ENCODE data around the gene IL2RA. TPM values are rescaled to one million over a fixed set of nuclear protein-coding genes. Genes with fewer than 3 reads are reported as not detected.

Gene IL2RA
- polyA plus RNA-seq, 1 donor (not counting 4 experiments of a cell fraction or from before 2014, with no cell fraction given), result not detected

DNA sequence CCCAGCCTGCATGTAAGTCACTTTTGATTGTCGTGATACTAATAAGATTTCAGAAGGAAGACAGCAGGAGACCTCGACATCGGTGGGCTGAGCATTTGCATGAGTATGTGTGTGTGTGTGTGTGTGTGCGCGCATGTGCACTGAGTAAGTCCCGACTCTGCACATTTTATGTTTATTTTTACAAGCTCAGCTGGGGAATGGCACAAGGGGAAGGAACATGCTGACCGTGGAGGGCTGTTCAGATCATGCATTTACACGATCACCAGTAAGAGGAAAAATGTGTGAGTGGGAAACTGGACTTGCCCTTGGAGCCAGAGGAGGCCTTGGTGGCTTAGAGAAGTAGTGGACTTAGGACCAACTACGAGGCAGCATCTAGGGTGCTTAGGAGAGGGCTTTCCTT is 41.3 kb downstream of the IL2RA start:
- Histone ChIP-seq H4K20me1 (ENCODE audit: control insufficient read depth, extremely low read depth, insufficient read depth, low read length) (peaks cover 2% of the 10 kb centered on the region), H3K36me3 (ENCODE audit: control insufficient read depth in 2 of 2, extremely low read depth in 1 of 2, insufficient read depth in 2 of 2, low read length in 2 of 2) (no peaks in the 10 kb centered on the region), H3K4me1 (ENCODE audit: control insufficient read depth, extremely low read depth, insufficient read depth, low read length) (no peaks in the 10 kb centered on the region), H3K9ac (ENCODE audit: control insufficient read depth, extremely low read depth, insufficient read depth, low read length) (no peak overlapping the region), H3K27me3 (ENCODE audit: control insufficient read depth, extremely low read depth, insufficient read depth, low read length) (no peaks in the 10 kb centered on the region), H3K4me2 (ENCODE audit: control insufficient read depth, extremely low read depth, insufficient read depth, low read depth, low read length) (no peak overlapping the region), H3K4me3 (ENCODE audit: control insufficient read depth in 2 of 3, extremely low read depth in 1 of 3, insufficient read depth in 2 of 3, low read depth in 1 of 3, low read length in 3 of 3) (no peak overlapping the region), H2AFZ (ENCODE audit: control insufficient read depth, low read length) (no peak overlapping the region), H3K79me2 (ENCODE audit: control insufficient read depth, insufficient read depth, low read length) (no peaks in the 10 kb centered on the region), H3K27ac (ENCODE audit: control insufficient read depth, insufficient read depth, low read length) (no peak overlapping the region), H3K9me3 (ENCODE audit: control insufficient read depth, low read depth, low read length) (no peaks in the 10 kb centered on the region), H3K9me1 (ENCODE audit: control insufficient read depth, extremely low read depth, insufficient read depth, low read length) (no peaks in the 10 kb centered on the region)
- dilution Hi-C loops (cut with MboI; ENCODE audit: extremely low pct_ligation_motif_present, low sequenced_read_pairs), result no loop called here
- FAIRE-seq (no peak), DNase-seq (ENCODE audit: low read depth, low spot score) (no peak)
- no peak for TF ChIP-seq EZH2 (IDR thresholded peaks at IDR 0.05; ENCODE audit: low read length)
- TF ChIP-seq, protein P1, sequence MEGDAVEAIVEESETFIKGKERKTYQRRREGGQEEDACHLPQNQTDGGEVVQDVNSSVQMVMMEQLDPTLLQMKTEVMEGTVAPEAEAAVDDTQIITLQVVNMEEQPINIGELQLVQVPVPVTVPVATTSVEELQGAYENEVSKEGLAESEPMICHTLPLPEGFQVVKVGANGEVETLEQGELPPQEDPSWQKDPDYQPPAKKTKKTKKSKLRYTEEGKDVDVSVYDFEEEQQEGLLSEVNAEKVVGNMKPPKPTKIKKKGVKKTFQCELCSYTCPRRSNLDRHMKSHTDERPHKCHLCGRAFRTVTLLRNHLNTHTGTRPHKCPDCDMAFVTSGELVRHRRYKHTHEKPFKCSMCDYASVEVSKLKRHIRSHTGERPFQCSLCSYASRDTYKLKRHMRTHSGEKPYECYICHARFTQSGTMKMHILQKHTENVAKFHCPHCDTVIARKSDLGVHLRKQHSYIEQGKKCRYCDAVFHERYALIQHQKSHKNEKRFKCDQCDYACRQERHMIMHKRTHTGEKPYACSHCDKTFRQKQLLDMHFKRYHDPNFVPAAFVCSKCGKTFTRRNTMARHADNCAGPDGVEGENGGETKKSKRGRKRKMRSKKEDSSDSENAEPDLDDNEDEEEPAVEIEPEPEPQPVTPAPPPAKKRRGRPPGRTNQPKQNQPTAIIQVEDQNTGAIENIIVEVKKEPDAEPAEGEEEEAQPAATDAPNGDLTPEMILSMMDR (optimal IDR thresholded peaks at IDR 0.05 in 1 of 3, IDR thresholded peaks at IDR 0.05 in 1 of 3, conservative IDR thresholded peaks at IDR 0.05 in 1 of 3; ENCODE audit: extremely low read depth in 1 of 3, insufficient read depth in 2 of 3, low read length in 3 of 3), result no peak

DNA sequence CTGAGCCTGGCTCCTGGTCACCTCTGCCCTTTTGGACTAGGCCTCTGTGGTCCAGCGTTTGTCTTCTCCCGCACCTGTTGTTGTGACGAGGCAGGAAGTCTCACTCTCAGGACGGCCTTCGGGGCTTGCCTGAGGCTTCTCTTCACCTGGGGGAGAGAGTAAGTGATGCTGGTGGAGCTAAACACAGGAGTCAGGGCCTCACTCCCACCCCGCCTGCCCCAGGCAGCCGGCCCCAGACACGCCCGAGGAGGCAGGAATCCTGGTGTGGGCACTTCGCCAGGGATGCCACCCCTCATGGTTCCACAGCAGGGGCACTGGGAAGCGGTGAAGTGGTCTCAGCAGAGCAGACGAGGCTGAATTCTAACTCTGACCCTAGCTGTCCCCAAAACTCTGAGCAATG is 42.4 kb downstream of the IL2RA start:
- TF ChIP-seq EZH2 (IDR thresholded peaks at IDR 0.05; ENCODE audit: low read length), result no peak
- TF ChIP-seq, protein P1 (optimal IDR thresholded peaks at IDR 0.05 in 1 of 3, IDR thresholded peaks at IDR 0.05 in 1 of 3, conservative IDR thresholded peaks at IDR 0.05 in 1 of 3; ENCODE audit: extremely low read depth in 1 of 3, insufficient read depth in 2 of 3, low read length in 3 of 3), result no peak
- H3K4me3 ChIP-seq (ENCODE audit: control insufficient read depth in 2 of 3, extremely low read depth in 1 of 3, insufficient read depth in 2 of 3, low read depth in 1 of 3, low read length in 3 of 3), result no peak overlapping the region
- H3K9me3 ChIP-seq (ENCODE audit: control insufficient read depth, low read depth, low read length), result no peaks in the 10 kb centered on the region
- H3K79me2 ChIP-seq (ENCODE audit: control insufficient read depth, insufficient read depth, low read length), result no peaks in the 10 kb centered on the region
- H3K4me2 ChIP-seq (ENCODE audit: control insufficient read depth, extremely low read depth, insufficient read depth, low read depth, low read length), result no peak overlapping the region
- H3K27ac ChIP-seq (ENCODE audit: control insufficient read depth, insufficient read depth, low read length), result no peak overlapping the region
- H3K9ac ChIP-seq (ENCODE audit: control insufficient read depth, extremely low read depth, insufficient read depth, low read length), result no peak overlapping the region
- H3K27me3 ChIP-seq (ENCODE audit: control insufficient read depth, extremely low read depth, insufficient read depth, low read length), result no peaks in the 10 kb centered on the region
- no peak overlapping the region for H2AFZ ChIP-seq (ENCODE audit: control insufficient read depth, low read length)
- DNase-seq (ENCODE audit: low read depth, low spot score), result no peak
- no peaks in the 10 kb centered on the region for H3K4me1 ChIP-seq (ENCODE audit: control insufficient read depth, extremely low read depth, insufficient read depth, low read length)
- no peaks in the 10 kb centered on the region for H3K36me3 ChIP-seq (ENCODE audit: control insufficient read depth in 2 of 2, extremely low read depth in 1 of 2, insufficient read depth in 2 of 2, low read length in 2 of 2)
- H4K20me1 ChIP-seq (ENCODE audit: control insufficient read depth, extremely low read depth, insufficient read depth, low read length), result peaks cover 2% of the 10 kb centered on the region
- no peaks in the 10 kb centered on the region for H3K9me1 ChIP-seq (ENCODE audit: control insufficient read depth, extremely low read depth, insufficient read depth, low read length)
- dilution Hi-C loops (cut with MboI; ENCODE audit: extremely low pct_ligation_motif_present, low sequenced_read_pairs), result no loop called here
- FAIRE-seq, result no peak
